GM18907 (cell line): ENCODE measurements around the gene POTEF.
"Not testable (repeated sequence)": the region's sequence is repeated elsewhere in the genome, so short reads cannot be mapped to it uniquely, and the experiment has no call there.

Experiments
- ATAC-seq: cut with Tn5 transposase; IDR thresholded peaks from one replicate; pipeline ENCODE4 v1.9.1; 2021; ENCODE audit warnings: mild to moderate bottlenecking, moderate library complexity; ENCODE audit not compliant: unreplicated experiment

The POTEF gene

DNA sequence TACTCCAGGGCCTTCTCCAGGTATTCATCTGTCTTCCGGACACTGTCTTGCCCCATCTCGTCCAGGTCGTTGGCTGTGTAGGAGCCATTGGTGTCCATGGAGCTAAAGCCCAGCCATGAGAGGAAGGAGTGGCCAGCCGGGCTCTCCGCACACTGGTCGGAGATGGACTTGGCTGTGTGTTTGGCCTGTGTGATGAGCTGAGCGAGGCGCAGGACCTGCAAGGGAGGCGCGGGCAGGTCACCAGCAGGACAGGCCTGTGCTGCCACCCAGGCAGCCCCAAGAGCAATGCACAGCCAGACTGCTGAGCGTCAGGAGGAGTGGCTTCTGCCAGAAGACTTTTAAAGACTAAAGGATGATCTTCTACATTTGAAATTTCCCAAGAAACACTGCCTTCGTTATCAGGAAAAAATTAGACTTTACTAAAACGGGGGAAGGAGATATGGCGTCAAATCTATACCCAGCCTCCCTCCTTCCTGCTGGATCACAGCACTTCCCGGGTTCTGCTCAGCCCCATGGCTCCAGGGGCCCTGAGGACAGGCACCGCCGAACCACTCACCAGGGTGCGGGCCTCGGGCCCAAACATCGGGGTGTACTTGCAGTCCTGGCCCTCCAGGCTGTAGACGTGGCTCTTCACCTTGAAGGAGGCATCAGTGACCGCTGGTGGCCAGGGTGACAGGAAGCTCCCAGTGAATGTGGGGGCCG lies 24.9 kb upstream of the POTEF start:
- not testable (repeated sequence) for ATAC-seq

DNA sequence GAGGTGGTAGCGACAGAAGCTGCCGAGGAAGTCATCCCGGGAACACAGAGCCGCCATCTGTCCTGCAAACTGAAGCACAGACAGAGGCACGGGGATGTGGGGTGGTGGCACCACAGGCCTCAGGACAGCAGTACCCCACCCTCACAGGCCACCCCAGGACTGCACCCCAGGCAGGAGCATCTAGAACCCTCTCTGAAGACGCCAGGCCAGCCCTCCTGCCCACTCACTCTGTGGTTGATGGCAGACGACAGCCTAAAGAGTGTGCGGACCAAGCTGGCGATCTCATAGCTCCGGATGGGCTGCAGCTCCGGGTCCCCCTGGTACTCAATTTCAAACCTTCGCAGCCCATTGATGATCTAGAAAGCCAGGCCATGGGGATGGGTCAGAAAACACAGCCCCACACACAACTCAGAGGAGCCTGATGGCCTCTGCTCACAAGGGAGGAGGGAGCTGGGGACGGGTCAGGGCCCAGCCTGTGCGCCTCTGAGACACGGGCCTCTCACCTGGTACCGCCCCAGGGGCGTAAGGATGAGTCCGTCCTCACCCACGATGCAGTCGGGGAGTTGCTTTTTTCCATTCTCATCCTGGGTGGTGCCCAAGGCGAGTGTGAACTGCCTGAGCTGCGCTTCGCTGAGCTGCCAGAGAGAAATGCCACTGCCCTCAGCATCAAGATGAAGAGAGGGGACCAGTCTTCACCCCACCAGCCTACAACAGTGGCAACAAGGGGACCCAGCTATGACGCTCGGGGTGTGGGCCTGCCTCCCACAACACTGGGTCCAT lies 24.0 kb upstream of the POTEF start:
- no peak for ATAC-seq

DNA sequence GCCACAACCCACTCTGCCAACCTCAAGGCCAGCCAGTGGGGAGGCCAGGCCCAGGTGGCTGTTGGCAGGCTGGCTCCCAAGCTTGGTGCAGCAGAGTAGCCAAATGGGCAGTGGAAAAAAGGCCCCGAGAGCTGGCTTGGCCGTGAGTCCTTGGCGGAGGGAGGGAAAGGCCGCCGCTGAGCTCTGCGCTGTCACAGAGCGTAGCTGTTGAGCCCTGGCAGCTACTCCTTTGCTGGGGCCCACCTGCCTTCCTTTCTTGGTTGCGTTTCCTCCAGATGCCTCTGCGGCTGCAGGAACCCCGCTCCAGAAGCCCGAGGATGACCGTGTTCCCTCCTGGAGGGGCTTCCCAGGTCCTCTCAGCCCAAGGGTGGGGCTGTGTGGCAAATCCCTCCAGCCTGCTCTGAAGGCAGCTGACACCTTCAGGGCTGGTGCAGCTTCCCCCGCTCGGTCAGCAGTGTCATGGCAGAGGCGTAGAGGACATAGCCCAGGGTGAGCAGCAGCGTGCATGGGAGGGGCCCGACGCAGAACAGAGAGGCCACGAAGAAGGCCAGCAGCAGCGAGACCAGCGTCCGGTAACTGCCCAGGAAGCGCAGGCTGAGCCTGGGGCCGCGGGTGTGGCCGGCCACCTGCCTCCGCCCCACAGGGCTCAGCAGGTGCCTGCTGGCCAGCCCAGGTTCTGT lies 23.3 kb upstream of the POTEF start:
- not testable (repeated sequence) for ATAC-seq

DNA sequence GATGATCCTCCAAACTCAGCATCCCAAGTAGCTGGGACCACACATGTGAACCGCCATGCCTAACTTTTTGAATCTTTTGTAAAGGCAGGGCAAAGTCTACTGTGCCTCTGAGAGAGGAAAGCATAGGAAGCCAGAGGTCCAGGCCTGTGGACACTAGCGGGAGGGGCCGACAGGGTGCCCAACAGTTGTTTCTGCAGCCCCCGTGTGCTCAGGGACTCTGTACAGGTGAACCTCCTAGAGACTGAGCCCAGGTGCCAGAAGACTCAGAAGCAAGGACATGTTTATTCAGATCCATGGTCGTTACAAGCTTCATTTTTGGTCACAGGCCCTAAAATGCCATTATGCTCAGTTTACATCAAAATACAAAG lies 22.1 kb upstream of the POTEF start:
- not testable (repeated sequence) for ATAC-seq

DNA sequence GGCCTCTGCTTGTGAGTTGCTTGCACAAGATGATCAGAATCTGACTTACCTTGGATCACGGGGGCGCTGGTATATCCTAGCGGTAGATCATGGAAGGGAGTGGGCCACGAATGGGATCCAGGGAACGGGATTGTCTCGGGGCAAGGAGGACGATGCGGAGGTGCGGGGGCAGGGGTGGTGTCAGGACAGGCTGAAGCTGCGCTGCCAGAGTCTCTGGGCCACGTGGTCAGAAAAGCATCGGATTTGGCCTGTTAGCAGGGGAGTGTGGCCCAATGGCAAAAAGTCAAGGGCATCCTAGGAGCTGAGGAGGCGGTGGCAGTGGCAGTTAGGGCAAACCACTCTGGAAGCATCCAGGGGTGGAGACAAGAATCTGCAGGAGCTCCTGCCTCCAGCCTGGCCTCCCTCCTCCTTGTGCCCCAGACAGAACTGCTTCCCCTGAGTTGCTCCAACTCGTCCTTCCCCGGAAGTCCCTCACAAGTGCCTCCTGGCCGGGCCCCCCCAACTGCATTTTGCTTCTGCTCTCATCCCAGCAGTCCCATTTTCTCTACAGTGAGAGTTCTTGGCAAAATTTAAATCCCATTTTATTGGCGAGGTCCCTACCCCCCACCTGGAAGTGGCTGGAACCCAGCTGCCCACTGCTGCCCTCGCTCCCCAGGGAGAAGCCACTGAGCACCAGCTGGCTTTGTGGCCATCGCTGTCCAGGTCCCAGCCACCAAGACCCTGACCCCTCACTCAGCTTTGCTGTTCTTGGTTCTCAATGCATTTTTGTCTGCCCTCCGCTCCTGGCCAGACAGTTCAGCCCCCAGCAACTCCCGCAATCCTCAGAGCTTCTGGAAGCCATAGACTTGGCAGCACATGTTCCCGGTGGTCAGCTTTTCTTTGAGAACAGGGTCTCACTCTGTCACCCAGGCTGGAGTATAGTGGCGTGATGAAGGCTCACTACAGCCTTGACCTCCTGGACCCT lies 21.4 kb upstream of the POTEF start:
- ATAC-seq: no peak

DNA sequence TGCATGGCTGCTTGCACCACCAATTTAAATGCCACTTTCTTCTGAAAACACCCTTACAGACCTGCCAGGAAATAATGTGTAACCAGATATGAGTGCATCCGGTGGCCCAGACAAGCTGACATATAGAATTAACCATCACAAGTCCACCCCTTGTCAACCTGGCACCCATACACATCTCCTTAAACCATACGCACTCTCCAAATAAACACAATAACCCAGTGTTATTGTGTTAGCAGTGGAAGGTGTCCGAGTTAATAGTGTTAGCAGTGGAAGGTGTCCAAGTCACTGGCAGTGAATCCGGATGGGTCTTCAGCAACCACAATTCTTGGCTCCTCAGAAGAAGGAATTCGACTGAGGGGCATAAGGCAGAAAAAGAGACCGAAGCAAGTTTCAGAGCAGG lies 19.5 kb upstream of the POTEF start:
- not testable (repeated sequence) for ATAC-seq

DNA sequence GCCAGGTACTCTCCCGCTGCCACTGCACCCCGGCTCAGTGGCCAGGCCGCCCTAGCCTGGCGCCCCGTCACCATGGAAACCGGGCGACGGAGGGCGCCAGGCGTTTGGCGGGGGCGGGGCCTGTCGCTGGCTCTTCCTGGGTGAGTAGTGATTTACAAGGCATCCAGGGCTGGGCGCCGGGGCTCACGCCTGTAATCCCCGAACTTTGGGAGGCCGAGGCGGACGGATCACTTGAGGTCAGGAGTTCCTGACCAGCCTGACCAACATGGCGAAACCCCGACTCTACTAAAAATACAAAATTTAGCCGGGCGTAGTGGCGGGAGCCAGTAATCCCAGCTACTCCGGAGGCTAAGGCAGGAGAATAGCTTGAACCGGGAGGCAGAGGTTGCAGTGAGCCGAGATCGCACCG lies 16.0 kb upstream of the POTEF start, which contains the start of gene CCDC74B:
CCDC74B (minus strand) TSS at position 107 of the 409 bp plus-strand sequence. CDS start 116 bp downstream, outside the sequence.
- peak; percentile 94 for ATAC-seq

DNA sequence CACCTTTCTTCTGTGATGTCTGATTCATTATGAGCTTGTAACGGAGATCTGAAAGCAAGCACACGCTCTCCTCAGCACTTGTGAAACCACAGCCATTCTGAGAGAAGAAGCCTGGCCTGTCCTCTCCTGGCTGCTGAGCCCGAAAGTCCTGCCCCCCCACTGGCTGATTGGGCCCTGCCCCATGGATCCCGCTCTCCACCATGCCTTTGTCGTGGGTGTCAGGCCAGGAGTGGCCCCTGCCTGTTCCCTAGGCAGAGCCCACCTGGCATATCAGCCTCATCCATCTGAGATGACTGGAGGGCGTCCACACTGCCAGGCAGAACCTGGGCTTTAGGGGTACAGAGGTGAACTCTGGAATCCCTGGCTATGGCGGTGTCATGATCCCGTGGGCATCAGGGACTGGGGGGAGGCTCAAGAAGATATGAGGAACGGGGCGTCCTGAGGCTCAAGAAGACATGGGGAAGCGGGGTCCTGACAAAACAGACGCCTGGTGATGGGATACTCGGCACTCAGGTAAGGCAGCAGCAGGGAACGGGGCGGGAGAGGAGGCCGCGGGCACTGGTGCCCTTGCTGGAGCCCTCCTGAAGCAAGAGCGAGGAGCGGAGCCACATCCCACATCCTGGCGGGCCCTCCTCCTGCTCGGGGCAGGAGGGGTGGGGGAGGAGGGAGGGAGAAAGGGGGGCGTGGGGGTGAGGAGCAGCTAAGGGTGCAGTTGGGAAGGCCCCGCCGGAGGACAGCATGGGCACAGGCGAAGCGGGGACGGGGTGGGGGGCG lies 14.4 kb upstream of the POTEF start:
- ATAC-seq: not testable (repeated sequence)

DNA sequence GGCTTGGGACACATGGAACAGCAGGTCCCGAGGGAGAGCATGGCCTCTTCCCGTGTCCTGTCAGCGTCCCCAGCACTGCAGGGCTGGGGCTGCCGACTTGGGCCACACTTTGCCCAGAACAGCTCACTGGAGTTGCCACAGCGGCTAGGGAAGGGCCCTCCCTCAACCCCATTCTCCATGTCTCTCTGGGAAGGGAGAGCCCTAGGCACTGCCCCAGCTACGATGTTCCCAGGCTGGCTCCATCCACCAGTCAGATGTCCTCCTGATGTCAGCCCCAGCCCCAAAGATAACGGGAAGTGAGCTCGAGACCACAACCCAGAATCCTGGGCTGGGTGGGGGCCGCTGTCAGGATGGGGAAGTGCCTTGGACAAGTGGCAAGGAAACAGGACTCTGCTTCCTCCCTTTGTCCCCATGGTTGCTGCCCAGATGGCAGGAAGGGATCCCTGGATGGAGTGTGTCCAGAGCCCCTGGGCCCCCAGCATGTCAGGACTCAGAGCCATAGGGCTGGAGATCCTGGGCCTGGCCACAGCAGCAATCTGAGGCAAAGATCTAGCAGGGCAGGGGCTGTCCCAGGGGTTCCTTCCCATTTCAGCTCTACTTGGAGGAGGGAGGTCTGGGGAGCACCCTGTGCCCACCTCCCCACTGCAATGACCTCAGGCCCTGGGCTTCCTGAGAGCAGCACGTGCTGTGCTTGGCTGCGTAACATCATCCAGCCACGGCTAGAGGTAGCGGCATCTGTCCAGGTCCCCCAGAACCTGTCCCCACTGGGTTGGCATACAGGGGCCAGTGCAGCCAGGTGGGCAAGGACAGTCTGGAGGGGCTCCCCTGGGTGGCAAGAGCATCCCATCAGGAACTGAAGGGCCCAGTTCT lies 13.6 kb upstream of the POTEF start:
- not testable (repeated sequence) for ATAC-seq

DNA sequence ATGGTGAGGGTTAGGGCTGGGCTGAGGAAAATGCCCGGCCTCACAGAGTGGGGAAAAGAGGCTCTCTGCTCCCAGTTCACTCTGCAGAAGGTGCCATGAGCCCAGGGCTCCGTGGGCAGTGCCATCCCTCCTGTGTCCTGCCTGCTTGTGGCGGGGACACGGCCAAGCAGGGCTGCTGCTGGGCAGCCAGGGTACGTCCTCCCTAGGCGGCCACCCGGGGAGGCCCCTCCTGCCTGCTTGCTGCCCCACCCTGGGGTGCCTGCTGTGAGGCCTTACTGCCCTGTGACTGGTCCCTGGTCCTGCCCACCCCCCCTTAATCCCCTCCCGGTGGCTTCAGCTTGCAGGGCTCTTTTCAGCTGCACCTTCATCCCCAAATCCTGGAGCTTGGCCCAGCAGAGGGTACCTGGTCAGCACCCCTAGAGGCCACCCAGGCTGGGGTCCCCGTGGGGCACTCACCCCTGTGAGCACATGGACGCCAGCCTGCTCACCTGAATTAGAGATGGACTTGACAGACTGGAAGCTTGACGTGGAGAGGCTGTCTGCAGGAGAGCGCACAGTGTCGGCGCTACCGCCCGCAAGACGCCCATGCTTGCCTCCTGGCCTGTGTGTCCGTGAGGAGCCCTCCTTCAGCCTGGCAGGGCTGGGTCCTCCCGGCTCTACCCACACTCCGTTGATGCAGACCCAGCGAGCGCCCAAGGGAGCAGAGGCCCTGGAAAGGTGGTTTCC lies 12.8 kb upstream of the POTEF start:
- ATAC-seq: not testable (repeated sequence)

DNA sequence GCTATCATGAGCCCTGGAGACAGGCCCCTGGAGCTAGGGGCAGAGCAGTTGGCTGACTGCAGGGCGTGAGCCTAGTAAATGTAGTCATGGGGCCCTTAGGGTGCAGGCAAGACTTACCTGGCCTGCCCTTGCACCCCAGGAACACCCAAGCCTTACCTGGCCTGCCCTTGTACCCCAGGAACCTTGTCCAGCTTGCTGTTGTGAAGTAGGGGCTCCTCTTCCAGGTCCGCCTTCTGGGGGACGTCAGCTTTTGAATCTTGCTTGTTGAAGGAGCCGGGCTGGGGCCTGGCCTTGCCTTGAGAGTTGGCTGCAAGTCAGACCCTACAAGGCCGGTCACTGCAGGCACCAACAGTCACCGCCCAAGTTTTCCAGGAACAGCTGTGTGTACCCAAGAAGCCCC lies 12.0 kb upstream of the POTEF start:
- ATAC-seq: not testable (repeated sequence)

DNA sequence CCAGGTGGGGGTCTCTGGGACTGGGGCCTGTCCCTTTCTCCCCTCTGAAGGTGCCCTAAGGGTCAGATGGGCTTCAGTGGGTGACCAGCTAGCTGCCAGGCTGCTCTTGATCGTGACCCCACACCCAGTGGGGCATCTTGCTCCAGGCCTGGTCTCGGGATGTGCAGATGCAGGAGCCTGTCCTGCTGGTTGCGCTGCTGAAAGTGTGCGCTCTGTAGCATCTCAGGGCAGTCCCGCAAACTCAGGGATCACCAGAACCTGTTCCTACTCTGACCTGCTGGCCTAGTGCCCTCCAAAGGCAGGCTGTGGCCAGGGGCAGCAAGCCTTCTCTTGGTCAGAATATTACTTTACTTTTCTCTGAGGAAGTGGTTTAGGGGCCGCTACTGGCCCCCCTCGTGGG lies 11.5 kb upstream of the POTEF start:
- ATAC-seq: not testable (repeated sequence)

DNA sequence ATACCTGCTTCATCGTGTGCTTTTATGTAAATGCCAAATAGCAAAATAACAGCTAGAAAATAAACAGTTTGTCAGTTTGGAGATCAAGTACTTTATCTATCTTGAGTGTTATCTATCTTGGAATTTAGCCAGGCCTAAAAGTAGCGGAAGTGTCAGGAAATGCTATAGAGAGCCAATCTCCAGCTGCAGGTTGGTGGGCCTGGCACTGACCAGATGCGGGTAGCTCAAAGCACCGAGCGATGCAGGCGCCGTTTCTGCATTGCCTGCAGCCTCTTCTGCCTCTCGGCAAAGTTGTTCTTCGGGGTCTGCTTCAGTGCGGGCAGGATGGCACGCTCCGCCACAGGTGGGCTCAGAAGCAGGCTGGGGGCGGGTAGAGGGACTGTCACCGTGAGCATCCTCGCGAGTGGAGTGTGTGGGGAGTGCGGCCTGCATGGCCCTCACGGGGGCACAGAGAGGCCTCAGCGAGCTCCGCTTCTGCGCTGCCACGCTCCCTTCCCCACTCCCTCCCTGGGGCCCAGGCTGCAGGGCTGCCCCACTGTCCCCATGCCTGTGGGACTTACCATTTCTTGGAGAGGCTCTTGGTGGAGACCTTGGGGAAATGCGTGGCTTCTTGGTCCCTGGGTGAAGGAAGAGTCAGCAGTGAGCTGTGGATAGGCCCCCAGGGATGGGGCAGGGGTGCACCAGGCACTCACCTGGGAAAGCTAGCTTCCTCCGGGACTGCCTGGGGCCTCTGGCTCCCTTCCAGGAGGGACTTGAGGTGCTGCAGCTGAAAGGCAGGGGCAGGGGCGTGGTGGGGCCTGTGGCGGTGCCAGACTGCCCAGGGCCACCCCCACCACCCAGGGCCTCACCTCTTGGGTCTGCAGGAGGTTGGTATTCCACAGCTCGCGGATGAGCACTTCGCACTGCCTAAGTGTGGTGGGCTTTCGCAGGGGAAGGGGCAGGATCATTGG lies 10.6 kb upstream of the POTEF start:
- not testable (repeated sequence) for ATAC-seq

DNA sequence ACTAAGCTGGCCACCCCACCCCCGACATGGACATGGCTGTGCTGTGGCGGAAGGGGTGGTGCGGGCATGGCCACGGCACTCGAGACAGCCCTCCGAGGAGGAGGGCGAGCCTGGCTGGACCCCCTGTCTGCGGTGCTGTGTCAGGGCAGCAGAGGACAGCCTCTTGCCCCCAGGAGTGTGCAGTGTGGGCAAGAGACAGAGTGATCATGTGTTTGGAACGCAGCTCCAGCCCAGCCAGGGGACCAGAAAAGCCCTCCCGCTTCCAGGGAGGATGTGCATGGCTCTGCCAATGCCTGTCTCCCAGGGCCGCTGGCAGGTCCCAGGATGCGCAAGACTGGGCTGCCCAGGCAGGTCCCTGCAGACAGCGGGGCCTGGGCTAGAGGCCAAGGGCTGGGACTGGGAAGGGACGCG lies 9.8 kb upstream of the POTEF start:
- ATAC-seq: not testable (repeated sequence)

DNA sequence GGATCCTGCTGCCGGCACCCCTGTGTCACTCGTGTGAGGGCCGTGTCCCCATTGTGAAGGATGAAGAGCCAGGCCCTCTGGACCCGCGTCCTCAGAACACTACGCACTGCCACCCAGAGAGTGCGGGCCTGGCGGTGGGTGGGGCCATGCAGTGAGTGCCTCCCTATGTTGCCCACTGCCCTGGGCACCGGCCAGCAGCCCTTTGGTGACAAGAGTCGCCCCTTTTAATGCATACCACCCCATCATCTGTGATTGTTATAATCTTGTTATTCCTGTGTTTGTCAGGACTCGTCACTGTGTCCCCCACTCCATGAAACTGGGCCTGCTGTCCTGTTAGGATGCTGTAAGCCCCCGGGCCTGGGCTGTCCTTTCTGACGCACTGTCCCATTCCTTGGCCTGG lies 9.3 kb upstream of the POTEF start:
- ATAC-seq: not testable (repeated sequence)

DNA sequence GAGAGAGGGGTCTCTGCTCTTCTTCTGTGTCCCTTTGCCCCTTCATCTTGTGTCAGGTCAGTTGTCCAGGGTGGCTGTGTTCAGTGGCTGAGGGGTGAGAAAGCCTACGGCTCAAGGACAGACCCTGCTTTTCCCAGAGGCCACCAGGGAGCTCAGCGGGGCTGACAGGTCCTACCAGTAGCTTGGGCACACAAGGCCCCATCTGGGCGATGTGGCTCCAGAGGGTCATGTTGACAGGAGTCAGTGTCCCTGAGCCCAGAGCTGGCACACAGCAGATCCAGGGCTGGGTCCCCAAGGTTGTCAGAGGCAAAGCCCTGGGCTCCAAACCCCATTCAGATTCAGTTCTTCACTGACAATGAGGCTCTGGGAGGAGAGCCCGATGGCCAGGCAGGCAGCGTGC lies 8.1 kb upstream of the POTEF start:
- not testable (repeated sequence) for ATAC-seq

DNA sequence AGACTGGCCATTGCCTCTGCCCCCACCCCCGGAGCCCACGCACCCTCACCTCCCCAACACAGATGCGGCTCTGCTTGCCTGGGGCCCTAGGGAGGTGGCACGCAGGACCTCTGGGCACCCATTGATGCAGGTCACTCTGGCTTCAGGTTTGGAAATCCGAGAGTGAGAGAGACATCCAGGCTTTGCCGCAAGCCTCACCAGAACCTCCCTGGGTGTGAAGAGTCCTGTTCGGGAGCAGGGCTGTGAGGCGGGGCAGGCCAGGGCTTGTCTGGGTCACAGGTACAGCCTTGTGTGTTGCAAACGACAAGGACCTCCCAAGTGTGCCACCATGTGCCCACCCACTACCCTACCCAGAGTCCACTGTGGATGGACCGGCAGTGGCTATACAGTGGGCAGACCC lies 7.5 kb upstream of the POTEF start:
- not testable (repeated sequence) for ATAC-seq
